Activated CD4-positive, CD25-positive, alpha-beta regulatory T cell treated with anti-CD3 and anti-CD28 coated beads, Interleukin-2, amount 50 U/mL, for 24 hours (primary cell): Measurements from ENCODE around the gene UROC1.

Experiments used
- ATAC-seq, 2 donors: fragments of 150-1000 bp; cut with Tn5 transposase; one replicate each; pipeline ENCODE4 v1.10.0; 2021; ENCODE audit warnings: mild to moderate bottlenecking in 1 of 2, moderate library complexity in 1 of 2

UROC1 gene

DNA sequence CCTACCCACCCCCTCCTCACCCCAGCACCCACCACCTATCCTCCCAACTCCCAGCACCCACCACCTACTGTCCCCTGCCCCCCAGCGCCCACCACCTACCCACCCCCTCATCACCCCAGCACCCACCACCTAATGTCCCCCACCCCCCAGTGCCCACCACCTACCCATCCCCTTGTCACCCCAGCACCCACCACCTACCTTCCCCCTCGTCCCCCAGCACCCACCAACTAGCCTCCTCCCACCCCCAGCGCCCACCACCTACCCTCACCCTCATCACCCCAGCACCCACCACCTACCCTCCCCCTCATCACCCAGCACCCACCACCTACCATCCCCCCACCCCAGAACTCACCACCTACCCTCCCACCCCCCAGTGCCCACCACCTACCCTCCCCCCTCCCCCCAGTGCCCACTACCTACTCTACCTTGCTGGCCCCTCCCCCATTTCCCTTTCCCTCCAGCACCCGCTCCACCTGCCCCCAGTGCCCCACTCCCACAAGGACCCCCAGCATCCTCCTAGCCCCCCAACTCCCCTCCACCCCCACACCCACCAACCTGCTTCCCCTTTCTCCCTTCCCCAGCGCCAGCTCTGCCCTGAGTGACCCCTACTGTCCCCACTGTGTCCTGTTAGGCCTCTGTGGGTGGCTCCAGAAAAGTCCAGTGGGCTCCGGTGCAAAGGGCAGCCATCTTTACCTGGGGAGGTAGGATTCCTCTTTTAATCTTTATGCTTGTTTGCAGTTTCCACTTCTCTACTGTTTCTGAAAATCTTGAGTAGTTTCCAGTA is 1.2 kb downstream of the UROC1 start:
- ATAC-seq = no peak

DNA sequence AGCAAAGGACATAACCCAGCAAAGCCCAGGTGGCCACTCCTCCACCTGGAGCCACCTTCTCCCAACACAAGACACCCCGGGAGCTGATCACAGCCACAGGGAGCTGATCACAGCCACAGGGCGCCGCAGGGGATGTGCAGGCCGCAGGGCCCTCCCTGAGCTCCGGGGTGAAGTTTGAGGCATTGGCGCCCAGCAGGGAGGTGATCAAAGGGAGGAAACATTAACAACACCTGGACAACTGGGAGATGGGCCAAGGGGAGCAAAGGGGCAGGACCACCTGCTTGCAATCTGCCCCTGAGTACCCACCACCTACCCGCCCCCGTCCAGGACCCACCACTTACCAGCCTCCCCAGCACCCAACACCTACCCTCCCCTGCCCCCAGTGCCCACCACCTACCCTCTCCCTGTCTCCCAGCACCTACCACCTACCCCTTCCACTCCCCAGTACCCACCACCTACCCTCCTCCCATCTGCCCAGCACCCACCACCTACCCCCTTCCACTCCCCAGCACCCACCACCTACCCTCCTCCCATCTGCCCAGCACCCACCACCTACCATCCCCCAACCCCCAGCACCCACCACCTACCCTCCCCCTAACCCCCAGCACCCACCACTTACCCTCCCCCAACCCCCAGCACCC is 2.4 kb downstream of the UROC1 start:
- ATAC-seq = no peak

DNA sequence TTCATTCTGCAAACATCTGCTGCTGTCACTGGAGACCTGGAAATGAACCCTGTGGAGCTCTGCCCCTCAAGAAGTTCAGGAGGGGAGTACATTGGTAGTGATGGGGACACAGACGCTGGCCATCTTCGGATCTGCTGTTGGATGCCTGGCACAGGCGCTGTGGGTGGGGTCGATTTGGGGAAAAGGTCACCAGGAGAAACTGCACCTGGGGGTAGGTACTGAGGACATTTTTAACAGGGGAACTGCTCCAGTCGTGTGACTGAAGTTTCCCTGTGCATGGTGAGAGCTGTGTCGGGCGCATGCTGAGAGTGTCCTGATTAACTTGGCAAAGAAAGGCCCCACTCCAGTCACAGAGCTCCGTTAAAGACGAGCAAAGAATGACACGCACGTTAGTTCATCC is 3.4 kb downstream of the UROC1 start:
- ATAC-seq = no peak

DNA sequence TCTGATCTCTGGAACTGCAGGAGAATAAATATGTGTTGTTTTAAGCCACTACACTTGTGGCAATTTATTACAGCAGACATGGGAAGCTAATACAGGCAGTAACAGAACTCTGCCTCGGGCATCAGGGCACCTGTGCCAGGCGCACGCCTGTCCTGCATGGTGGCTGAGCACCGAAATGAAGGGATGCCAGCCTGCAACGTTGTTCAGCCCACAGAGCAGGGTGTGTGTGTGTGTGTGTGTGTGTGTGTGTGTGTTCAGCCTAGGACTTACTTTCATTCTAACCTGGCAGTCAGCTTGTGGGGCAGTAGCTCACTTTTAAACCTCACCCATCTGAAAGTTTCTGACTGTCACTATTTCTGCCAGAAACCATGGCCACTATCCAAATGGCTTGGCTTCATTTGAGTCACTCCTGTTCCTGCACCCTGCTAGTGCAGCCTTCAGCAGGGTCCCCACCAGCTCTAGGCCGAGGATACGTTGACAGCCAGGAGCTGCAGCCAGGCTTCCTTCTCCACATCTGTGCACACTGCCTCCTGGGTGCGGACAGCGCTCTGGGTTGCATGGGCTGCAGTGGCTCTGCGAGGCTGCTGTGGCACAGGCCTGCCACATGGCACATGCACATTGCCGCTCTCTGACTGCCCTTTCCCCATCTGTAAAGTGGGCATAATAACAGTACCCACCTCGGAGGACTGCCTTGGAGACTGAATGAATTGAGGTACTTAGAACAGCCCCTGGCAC is 4.5 kb downstream of the UROC1 start:
- no peak for ATAC-seq

DNA sequence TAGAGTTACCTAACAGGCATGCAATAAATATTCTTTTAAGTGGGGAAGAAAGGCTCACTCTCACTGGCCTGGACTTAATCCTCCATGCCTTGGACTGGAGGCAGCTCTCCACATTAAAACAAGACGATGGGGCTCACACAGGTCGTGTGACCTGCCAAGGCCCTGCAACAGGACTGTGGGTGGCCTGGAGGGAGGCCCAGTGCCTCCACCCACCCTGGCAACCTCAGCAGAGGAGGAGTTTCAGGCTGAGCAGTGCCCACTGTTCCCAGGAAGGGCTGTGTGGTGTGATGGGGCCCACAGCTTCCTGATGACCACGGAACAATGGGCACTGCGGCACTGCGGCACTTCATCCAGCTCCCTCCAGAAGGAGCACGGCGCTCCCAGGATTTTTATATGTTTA is 5.5 kb downstream of the UROC1 start:
- no peak for ATAC-seq

DNA sequence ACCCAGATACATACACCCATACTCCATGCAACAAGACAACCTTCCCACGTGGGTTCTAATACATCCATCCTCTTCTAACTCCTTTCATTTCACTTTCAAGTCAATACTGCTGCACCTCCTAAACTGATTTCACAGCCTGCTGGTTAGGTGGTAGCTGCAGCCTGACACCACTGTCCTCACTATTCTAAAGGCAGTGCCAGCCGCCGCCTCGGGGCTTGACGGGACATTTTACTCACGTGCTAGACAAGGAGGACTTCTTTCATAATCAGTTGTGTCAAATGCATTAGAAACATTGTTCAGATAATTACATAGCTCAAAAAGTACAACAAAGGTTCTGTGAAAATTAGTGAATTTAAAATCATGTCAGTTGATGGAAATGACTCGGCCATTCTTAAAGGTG is 6.3 kb downstream of the UROC1 start:
- ATAC-seq = no peak

DNA sequence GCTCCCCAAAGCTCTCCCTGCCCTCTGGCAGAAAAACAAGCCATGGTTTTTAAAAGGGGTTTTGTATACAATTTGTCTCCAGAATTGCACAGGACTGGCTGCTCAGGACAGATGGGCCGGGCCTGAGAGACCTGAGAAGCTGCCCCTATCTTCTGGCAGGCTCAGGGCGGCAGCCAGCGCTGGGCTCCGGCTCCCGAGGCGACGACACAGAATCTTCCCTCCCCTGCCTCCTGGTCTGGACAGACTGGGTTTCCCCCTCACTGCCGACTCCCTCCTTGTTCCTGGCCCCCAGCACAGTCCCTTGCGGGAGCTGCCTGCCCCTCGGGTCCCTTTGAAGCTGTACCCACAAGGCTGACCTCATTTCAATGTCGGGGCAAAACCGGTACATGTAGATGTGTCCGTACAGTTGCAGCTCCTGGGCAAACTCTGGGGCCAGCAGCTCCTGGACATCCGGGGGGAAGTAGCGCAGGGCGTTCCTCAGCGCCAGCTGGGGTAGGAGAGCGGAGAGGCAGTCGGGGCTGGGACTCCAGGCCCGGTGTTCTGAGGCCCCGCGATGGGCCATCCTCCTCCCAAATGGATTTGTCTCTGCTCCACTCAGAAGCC is 7.2 kb downstream of the UROC1 start:
- ATAC-seq = no peak

DNA sequence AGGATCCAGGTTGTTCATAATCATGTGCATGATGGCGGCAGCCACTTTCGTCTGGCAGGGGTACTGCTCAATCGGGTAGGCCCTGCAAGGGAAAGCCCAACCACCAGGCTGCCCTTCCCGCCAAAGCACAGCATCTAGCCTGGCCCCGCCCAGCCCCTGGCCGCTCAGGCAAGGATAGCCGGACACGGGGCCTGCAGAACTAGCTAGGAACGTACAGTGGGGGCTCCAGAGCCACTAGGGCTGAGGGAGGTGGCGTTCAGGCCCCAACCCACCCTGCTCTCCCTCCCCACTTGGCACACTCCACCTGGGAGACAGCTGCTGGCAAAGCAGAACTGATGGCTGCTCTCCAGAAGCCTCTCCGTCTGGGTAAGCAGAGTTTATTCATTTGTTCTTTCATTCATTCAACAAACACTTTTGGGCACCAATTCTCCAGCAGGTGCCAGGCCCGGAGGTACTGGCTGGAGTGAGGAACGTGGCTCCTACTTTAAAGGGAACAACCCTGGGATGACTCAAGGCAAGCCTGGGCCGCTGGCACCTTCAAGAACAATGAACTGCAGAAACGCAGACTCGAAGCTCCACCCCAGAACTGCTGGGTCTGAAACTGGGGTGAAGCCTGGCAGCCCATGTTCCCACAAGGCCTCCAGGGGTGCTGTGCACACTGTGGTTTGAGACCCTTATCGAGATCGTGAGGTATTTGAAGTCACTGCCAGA is 7.8 kb downstream of the UROC1 start:
- no peak for ATAC-seq

DNA sequence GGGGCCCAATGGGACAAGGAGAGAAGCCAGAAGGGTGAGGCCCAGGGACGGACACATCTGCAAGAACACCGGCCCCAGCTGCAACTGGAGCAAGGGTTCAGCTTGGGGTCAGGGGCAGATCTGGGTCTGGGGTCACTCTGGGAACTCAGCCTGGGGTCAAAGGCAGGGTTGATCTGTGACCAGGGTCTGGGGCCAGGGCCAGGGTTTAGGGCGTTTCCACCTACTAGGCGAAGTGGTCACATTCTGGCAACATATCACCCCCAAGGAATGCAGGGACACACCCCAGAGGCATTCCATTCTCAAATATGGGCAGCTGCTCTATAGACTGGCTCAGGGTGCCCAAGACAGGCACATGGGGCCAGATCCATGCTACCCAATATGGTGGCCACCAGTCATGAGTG is 9.0 kb downstream of the UROC1 start:
- no peak for ATAC-seq

DNA sequence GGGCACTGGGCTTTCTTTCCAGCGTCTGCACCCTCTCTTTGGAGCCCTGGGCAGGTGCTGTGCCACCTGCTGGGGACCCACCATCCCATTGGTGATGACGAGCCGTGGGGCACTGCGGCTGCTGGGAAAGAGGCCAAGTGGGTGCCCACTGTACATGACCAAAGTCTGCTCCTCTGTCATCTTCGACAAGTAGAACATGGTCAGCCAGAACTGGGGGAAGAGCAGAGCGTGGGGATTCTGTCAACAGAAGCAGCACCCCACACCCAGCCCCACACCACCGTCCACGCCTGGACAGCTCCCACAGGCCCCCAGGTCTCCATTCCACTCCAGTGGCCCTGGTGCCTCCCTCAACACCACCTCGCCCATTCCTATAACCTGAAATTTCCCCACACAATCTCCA is 9.7 kb downstream of the UROC1 start:
- no peak for ATAC-seq

DNA sequence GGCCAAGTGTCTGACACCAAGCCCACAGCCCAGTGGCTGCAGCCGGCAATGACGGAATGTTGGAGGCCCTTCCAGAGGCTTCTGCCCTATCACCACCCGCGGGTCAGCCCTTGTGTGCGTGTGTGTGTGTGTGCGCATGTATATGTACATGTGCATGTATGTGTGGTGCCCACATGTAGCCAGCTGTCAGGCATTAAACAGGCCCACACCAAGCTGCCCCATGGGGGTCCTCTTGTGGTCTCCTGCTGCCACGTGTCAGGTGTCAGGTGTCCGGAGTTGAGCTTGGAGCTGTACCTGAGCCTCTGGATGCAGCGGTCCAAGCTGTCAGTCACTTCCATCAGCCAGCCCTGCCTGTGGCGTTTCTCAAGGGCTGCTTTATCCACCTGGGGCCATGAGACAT is 13.9 kb downstream of the UROC1 start:
- no peak for ATAC-seq

DNA sequence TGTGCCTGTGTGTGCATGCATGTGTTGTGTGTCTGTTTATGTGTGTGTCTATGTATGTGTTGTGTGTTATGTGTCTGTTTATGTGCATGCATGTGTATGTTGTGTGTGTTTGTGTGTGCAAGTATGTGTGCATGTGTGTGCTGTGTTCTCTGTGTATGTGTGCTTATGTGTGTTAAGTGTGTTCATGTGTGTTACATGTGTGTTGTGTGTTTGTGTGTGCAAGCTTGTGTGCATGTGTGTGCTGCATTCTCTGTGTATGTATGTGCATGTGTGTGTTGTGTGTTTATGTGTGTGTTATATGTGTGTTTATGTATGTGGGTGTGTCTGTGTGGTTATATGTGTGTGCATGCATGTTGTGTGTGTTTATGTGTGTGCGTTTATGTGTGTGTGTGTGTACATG is 14.9 kb downstream of the UROC1 start:
- no peak for ATAC-seq

DNA sequence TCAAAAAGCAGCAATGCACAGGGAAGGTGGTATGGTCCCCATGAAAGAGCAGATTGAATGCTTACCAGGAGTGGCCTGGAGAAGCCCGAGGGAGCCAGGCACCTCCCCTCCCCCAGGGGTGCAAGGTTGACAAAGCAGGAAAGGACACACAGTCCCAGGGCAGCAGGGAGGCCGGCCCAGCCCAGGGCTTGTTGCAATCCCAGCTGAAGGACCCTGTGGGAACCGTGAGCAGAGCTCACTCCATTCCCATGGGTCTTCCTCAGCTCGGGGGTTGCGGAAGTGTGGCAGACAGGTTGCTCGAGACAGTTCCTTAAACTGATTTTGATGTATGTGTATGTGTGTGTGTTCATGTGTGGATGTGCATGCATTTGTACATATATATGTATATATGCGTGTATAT is 15.8 kb downstream of the UROC1 start:
- no peak for ATAC-seq

DNA sequence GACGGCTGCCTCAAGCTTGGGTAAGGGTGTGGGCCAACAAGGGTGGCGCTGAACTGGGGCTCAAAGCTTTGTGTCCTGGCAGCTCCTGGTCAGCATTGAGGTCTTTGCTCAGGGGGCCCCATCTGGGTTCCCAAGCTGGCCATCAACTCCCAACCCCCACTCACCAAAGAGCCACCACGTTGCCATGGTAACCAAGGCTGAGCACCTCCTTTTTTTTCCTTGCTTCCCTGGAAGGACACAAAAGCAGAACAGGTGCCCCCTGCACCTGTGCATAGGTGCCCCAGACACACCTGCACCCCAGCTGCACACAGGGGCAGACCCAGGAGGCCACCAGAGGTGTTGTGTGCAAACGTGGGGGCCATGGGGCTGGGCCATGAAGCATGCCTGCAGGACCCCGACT is 16.5 kb downstream of the UROC1 start:
- no peak for ATAC-seq

DNA sequence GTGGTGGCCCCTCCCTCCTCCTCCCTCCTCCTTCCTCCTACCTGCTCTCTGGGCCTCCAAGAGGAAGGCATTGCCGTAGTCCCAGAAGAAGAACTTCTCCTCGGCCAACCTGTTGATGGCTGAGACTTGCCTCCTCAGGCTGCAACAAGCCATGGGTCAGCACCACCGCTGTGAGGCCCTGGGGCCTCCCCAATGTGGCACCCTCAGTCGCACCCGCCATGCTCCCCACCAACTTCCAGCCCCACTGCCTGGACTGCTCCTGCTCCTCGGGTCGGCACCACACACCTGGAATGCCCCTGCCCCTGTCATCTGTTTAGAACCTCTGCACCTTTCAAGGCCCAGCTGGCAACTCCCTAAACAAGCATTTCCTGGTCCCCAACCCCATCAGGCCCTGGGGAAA is 17.6 kb downstream of the UROC1 start:
- ATAC-seq = no peak

DNA sequence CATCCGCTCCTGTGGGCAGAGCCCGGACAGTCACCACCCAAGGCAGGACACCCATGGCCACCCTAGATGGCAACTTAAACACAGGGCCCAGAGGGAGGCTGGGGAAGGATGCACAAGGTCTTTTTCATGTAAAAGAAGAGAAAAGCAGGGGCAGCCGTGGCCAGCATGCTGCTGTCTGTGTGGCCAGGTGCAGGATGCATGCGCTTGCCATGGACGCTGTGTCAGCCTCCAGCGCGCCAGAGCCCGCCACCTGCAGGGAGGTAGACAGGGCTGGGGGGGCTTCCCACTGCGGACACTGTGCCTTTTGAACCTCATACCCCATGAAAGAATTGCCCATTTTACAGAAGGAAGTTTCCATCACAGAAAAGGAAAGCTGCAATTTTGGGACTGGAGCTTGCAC is 18.2 kb downstream of the UROC1 start:
- no peak for ATAC-seq

DNA sequence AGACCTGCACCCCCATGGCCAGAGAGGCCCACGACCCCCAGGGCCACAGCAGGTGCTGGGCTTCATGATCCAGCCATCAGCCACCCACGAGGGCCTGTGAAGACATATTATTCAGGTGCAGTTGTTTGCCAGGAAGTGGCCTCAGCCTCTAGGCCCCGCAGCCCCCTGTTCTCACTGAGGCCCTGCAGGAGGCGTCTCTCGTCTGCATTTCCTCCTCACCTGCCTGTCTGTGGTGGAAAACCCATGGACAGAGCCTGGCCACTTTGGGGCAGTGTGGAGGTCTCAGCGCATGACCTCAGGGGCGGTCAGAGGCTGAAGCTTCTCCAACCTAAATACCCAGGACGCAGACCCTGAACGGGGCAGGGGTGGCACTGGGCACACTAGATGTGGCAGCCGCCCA is 18.6 kb downstream of the UROC1 start:
- ATAC-seq = no peak

DNA sequence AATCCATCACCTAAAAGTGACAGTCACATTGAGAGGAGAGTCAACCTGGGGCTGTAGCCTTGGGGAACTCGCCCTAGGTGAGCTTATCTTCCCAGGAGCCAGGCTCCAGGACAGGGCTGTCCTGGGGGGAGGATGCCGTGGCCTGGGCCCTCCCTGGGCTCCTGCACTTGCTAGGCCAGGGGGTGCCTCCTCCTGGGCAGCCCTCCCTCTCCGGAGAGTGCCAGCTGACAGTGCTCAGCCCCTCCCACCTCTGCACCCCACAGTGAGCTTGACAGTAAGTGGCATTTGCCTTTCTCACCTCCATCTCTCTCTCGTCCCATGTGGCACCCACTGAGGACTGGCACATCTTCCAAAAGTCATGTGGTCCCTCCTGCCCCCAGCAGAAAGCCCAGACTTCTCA is 19.1 kb downstream of the UROC1 start:
- ATAC-seq = no peak

DNA sequence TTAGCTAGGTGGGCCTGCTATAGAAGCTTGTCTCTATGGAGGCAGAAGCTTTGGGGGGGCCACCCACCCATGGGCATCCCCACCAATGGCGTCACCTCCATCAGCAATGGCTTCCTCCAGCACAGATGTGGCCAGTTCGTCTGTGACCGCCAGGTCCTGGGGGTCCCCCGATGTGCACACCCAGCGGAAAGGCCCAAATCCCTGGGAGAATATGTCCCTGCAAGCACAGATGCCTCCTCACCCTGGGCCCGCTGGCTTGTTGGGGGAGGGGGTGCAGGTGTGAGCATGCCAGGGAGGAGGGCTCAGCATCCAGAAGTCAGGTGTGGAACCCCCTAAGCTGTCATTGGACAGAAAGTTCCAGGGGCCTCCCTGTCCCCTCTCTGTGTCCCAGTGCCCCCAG is 19.6 kb downstream of the UROC1 start:
- ATAC-seq = no peak

DNA sequence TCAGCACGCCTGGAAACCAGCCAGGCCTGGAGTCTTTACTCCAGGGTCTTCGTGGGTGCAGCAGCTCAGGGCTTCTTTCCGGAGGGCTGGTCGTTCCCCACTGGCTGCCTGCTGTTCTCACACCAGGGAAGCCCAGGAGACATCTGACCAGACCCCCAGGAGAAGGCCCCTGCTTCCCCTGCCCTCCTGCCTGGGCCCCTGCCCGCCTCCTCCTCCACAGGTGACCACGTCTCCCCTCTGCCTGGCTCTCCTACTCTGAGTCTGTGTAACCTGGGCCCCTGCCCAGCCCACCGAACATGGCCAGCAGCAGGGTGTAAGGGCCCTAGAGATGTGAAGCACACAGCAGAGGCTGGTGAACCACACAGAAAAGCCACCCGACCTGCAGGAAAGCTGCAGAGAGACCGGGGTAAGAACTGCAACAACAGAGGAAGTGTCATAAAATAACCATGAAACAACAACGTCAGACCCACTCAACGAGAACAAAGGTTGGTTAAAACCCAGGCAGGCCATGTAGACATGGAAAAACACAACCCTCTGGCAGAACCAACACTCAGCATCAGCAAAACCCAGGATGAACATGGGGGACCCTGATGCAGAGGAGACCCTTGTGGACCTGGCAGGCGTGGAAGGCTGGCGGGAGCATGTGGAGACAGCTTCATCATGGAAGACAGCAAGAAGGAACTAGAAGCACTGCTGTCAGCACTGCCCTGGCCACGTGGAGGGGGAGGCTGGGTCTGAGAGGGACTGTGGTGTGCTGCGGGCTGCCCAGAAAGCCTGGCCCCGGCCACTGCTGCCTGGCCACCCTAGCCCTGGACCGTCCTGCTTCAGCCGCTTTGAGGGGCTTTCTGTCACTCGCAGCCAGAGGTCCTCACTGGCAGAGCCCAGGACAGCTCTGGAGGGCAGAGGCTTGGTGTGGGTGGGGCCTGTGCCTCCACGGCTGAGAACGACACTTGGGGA is 20.4 kb downstream of the UROC1 start:
- ATAC-seq = no peak

DNA sequence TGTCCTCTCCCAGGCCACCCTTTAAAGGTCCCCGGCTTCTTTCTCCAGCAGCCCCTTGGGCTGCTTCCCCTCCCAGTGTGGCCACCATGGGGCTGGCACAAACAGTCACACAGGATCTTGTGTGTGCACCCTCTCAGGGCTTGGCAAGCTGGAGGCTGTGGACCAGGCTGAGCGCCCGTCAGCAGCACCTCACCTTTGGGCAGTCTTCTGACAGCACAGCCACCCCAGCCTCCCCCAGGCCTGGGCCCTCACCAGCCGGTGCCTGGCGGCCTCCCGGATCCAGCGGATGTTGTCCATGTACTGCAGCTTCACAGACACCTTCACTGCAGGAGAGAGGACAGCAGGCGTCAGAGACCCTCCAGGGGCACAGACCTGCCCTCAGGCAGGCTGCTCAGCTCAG is 21.8 kb downstream of the UROC1 start:
- no peak for ATAC-seq

DNA sequence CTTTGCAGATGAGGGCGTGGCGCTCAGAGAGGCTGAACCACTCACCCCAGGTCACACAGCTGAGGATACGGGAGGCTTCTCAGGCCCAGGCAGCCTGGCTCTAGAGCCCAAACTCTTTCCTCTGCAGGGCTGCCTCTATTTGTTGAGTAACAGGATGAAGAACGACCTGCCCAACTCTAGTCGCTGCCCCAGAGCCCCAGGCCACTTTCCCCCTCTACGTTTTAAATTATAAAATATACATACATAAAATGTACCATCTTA is 22.7 kb downstream of the UROC1 start:
- ATAC-seq = no peak
